ENCODE data around the gene LRBA.
A peak's percentile ranks its signal among the peaks of the same experiment; 100 is the strongest.

The LRBA gene

GRCh38 chr4:150577796-150578195 is 437.3 kb downstream of the LRBA start:
- H3K4me3 ChIP-seq (ENCODE audit: low read length) = no peak overlapping the region
- no peak for TF ChIP-seq CTCF (conservative IDR thresholded peaks at IDR 0.05; ENCODE audit: low read length)
- no peak for DNase-seq (ENCODE audit: low read depth)

GRCh38 chr4:150574678-150575077 is 440.4 kb downstream of the LRBA start:
- no peak overlapping the region for H3K4me3 ChIP-seq (ENCODE audit: low read length)
- no peak for TF ChIP-seq CTCF (conservative IDR thresholded peaks at IDR 0.05; ENCODE audit: low read length)

GRCh38 chr4:150573534-150573933 is 441.6 kb downstream of the LRBA start:
- DNase-seq (ENCODE audit: low read depth) = peak; percentile 61
- no peak for TF ChIP-seq CTCF (conservative IDR thresholded peaks at IDR 0.05; ENCODE audit: low read length)
- H3K4me3 ChIP-seq (ENCODE audit: low read length) = no peak overlapping the region

More at GRCh38 chr4:150574678-150575077, 440.4 kb downstream of the LRBA start:
- DNase-seq (ENCODE audit: low read depth) = no peak

GRCh38 chr4:150572704-150573504 is 442.2 kb downstream of the LRBA start:
- no peak overlapping the region for H3K4me3 ChIP-seq (ENCODE audit: low read length)
- DNase-seq (ENCODE audit: low read depth) = no peak

GRCh38 chr4:150570862-150571261 is 444.2 kb downstream of the LRBA start:
- no peak overlapping the region for H3K4me3 ChIP-seq (ENCODE audit: low read length)
- TF ChIP-seq CTCF (conservative IDR thresholded peaks at IDR 0.05; ENCODE audit: low read length) = no peak
- DNase-seq (ENCODE audit: low read depth) = no peak

More at GRCh38 chr4:150572704-150573504, 442.2 kb downstream of the LRBA start:
- TF ChIP-seq CTCF (conservative IDR thresholded peaks at IDR 0.05; ENCODE audit: low read length) = no peak

- no peak for DNase-seq (ENCODE audit: low read depth)
- no peak for TF ChIP-seq CTCF (conservative IDR thresholded peaks at IDR 0.05; ENCODE audit: low read length)
- H3K4me3 ChIP-seq (ENCODE audit: low read length) = no peak overlapping the region
These were observed 445.0 kb downstream of the LRBA start for GRCh38 chr4:150569998-150570535.
